ENCODE data around the gene CDT1. TPM values are rescaled to one million over a fixed set of nuclear protein-coding genes. Genes with fewer than 3 reads are reported as not detected.

Gene CDT1
- total and polyA plus RNA-seq, 4 donors = 3.6 to 13.9 (median 7.8) TPM

DNA sequence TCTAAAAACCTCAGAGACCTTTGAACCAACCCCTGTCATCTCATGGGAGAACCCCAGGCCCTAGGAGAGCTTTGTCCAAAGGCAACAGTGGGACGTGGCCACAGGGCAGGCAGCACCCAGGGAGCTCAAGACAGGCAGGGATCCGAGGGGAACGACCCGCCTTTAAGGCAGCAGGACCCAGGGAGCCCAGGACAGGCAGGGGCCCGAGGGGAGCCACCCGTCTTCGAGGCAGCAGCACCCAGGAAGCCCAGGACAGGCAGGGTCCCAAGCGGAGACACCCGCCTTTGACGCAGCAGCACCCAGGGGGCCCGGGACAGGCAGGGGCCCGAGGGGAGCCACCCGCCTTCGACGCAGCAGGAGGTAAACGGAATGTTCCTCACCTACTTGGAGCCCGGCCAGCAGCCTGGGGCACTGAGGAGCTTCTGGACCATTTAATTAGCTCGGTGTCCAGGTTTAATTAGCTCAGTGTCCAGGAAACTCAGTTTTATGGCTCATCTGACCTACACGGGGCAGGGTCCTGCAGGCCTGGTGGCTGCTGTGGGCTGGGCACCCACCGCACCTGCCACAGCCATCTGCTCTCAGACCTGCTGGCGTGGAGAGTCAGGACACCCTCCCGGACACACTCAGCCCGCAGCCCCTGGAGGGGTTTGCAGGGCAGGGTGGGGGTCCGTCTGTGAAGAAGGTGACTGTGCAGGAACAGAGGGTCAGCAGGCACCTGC, 43.0 kb upstream of the CDT1 start:
- Histone ChIP-seq H3K4me3 (ENCODE audit: low read depth, low read length) (no peak overlapping the region), H3K9me3 (ENCODE audit: control insufficient read depth, insufficient read depth, low read length) (peaks cover 3% of the 10 kb centered on the region), H3K27ac (ENCODE audit: low read depth, low read length) (no peak overlapping the region), H3K4me1 (ENCODE audit: control insufficient read depth, insufficient read depth, low read length) (peaks cover 26% of the 10 kb centered on the region), H3K27me3 (ENCODE audit: control insufficient read depth, insufficient read depth, low read length) (no peaks in the 10 kb centered on the region), H3K36me3 (ENCODE audit: control insufficient read depth, insufficient read depth, low read length) (peaks cover 5% of the 10 kb centered on the region)
- 77% methylated on average over 24 of the region's 24 CpGs for WGBS (ENCODE audit: insufficient coverage)
- DNase-seq (ENCODE audit: low read depth in 4 of 6, low spot score in 6 of 6) = peak in 1 of 6 donors; percentile 19

DNA sequence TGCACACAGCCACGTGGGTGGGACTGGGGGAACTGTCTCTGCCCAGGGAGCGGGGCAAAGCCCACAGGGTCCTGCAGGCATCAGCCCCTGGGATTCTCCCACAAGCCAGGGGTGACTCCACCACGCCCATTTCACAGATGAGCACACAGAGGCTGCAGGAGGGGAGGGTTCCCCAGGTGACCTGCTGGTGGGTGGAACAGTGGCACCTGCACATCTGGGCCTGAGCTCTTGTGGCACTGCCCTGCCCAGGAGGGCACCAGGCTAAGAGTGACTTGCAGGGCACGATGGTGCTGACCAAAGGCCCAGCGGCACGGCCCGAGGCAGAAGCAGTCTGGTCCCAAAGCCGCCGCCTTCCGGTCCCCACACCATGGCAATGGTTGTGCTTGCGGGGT, 42.5 kb upstream of the CDT1 start:
- no peak overlapping the region for H3K4me3 ChIP-seq (ENCODE audit: low read depth, low read length)
- peaks cover 3% of the 10 kb centered on the region for H3K9me3 ChIP-seq (ENCODE audit: control insufficient read depth, insufficient read depth, low read length)
- DNase-seq (ENCODE audit: low read depth in 4 of 6, low spot score in 6 of 6) = no peak
- peaks cover 26% of the 10 kb centered on the region for H3K4me1 ChIP-seq (ENCODE audit: control insufficient read depth, insufficient read depth, low read length)
- H3K36me3 ChIP-seq (ENCODE audit: control insufficient read depth, insufficient read depth, low read length) = peaks cover 2% of the 10 kb centered on the region
- H3K27ac ChIP-seq (ENCODE audit: low read depth, low read length) = no peak overlapping the region
- 91% methylated on average over 11 of the region's 11 CpGs for WGBS (ENCODE audit: insufficient coverage)
- no peaks in the 10 kb centered on the region for H3K27me3 ChIP-seq (ENCODE audit: control insufficient read depth, insufficient read depth, low read length)

DNA sequence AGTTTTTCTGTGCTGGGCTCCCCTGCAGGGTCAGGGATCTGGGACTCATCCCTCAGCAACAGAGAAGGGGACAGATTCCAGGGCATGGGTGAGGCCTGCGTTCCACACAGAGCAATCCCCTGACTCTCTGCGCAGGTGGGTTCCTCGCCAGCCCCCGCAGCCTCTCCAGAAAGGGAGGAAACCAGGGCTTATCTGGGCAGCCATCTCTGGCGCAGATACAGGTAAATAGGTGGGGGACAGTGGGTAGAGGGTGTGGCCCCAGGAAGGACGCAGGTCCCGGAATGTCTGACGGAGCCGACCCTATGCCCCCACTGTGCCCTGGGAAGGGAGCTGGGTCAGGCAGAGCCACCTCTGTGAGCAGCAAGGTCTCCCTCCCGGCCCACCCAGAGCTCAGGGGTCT, 41.8 kb upstream of the CDT1 start:
- Histone ChIP-seq H3K4me1 (ENCODE audit: control insufficient read depth, insufficient read depth, low read length) (peaks cover 26% of the 10 kb centered on the region), H3K36me3 (ENCODE audit: control insufficient read depth, insufficient read depth, low read length) (peaks cover 2% of the 10 kb centered on the region), H3K4me3 (ENCODE audit: low read depth, low read length) (no peak overlapping the region), H3K27ac (ENCODE audit: low read depth, low read length) (no peak overlapping the region), H3K27me3 (ENCODE audit: control insufficient read depth, insufficient read depth, low read length) (no peaks in the 10 kb centered on the region), H3K9me3 (ENCODE audit: control insufficient read depth, insufficient read depth, low read length) (peaks cover 3% of the 10 kb centered on the region)
- WGBS (ENCODE audit: insufficient coverage) = 85% methylated on average over 10 of the region's 10 CpGs
- no peak for DNase-seq (ENCODE audit: low read depth in 4 of 6, low spot score in 6 of 6)

DNA sequence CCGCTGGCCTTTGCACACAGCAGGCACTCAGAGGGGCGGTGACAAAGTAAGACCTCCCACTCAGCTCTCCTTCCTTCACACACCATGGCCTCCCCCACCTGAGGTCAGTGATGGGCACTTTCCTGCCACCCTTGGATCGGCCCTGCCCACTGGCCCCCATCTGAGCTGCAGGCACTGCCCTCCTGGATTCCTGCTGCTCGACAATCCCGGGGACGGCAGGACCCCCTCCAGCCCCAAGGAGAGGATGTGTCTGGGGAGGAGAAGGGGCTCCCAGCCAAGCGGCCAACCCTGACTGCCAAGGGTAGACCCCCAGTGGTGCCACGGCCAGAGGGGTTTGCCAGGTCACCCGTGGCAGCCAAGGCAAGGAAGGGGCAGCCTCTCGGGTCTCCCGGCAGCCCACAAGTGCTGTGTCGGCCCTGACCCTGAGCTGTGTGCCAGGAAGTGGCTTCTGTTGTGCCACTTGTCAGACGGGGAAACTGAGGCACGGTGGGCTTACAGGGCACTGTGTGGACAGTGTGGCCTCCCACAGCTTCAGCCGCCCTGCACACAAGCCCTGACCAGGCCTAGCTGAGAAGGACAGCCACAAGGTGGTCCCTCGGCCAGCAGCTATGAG, 41.2 kb upstream of the CDT1 start:
- Histone ChIP-seq H3K4me1 (ENCODE audit: control insufficient read depth, insufficient read depth, low read length) (peaks cover 29% of the 10 kb centered on the region), H3K27me3 (ENCODE audit: control insufficient read depth, insufficient read depth, low read length) (no peaks in the 10 kb centered on the region), H3K4me3 (ENCODE audit: low read depth, low read length) (no peak overlapping the region), H3K36me3 (ENCODE audit: control insufficient read depth, insufficient read depth, low read length) (peaks cover 2% of the 10 kb centered on the region), H3K27ac (ENCODE audit: low read depth, low read length) (no peak overlapping the region), H3K9me3 (ENCODE audit: control insufficient read depth, insufficient read depth, low read length) (peaks cover 3% of the 10 kb centered on the region)
- 65% methylated on average over 15 of the region's 16 CpGs for WGBS (ENCODE audit: insufficient coverage)
- DNase-seq (ENCODE audit: low read depth in 4 of 6, low spot score in 6 of 6) = no peak

DNA sequence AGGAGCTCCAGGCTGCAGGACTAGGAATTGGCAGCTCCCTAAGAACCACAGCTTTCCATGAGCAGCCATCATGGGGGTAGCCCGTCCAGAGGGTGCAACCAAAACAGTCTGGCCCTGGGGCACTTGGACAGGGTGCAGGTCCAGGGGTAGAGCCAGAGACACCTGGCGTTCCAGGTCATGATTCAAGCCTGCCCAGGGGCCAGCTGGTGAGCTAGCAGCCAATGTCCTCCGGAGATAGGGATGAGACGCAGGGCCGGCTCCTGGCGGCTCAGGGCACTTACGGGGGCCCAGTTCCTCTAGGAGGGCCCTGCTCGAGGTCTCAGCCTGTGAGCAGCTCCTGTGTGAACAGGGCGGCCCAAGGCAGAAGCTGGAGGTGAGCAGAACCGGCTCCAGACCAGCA, 40.6 kb upstream of the CDT1 start:
- Histone ChIP-seq H3K36me3 (ENCODE audit: control insufficient read depth, insufficient read depth, low read length) (peaks cover 2% of the 10 kb centered on the region), H3K27ac (ENCODE audit: low read depth, low read length) (no peak overlapping the region), H3K9me3 (ENCODE audit: control insufficient read depth, insufficient read depth, low read length) (peaks cover 3% of the 10 kb centered on the region), H3K4me3 (ENCODE audit: low read depth, low read length) (no peak overlapping the region), H3K27me3 (ENCODE audit: control insufficient read depth, insufficient read depth, low read length) (no peaks in the 10 kb centered on the region), H3K4me1 (ENCODE audit: control insufficient read depth, insufficient read depth, low read length) (peaks cover 35% of the 10 kb centered on the region)
- WGBS (ENCODE audit: insufficient coverage) = 77% methylated on average over 10 of the region's 10 CpGs
- DNase-seq (ENCODE audit: low read depth in 4 of 6, low spot score in 6 of 6) = no peak

DNA sequence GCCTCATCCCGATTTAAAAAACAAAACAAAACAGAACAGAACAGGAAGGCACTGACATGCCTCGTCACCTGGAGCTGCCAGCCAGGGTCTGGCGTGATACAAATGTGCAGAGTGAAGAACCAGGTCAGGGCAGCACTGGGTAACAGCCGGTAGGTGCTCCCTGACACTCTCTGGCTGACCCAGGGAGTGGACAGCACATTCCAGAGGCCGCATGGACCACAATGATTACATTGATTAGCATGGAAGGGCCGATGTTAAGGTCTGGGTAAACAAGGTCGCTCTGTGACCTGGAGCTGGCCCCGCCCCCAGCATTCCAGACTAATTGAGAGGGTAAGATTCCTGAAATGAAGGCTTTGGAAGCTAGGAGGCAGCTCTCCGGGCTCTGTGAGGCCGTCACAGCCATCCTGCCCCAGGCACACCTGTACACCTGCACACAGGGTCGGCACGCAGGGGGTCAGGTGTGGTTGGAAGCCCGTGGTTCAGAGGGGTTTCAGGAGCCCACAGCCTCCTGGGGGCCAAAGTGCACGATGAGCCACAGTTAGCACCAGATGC, 40.0 kb upstream of the CDT1 start:
- peaks cover 2% of the 10 kb centered on the region for H3K36me3 ChIP-seq (ENCODE audit: control insufficient read depth, insufficient read depth, low read length)
- H3K27me3 ChIP-seq (ENCODE audit: control insufficient read depth, insufficient read depth, low read length) = no peaks in the 10 kb centered on the region
- H3K4me1 ChIP-seq (ENCODE audit: control insufficient read depth, insufficient read depth, low read length) = peaks cover 41% of the 10 kb centered on the region
- no peak for DNase-seq (ENCODE audit: low read depth in 4 of 6, low spot score in 6 of 6)
- 40% methylated on average over 14 of the region's 14 CpGs for WGBS (ENCODE audit: insufficient coverage)
- no peak overlapping the region for H3K4me3 ChIP-seq (ENCODE audit: low read depth, low read length)
- no peak overlapping the region for H3K27ac ChIP-seq (ENCODE audit: low read depth, low read length)
- peaks cover 3% of the 10 kb centered on the region for H3K9me3 ChIP-seq (ENCODE audit: control insufficient read depth, insufficient read depth, low read length)

DNA sequence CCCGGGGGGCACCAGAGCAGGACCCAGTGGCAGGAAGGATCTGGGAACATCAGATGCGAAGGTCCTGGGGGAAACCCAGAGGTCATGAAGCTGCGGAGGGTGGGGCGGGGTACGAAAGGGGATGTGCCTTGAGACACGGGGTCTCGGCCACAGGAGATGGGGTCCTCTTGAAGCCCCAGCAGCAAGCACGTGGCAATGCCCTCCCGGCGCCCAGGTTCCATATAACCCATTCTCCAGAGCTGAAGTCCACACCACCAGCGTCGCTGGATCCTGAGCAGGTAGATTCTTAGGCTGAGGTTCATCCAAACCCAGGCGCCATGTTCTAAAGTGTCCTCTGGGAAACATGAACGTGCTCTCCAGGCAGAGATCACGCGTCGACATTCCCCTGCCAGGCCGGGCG, 39.5 kb upstream of the CDT1 start:
- Histone ChIP-seq H3K9me3 (ENCODE audit: control insufficient read depth, insufficient read depth, low read length) (peaks cover under 1% of the 10 kb centered on the region), H3K4me3 (ENCODE audit: low read depth, low read length) (no peak overlapping the region), H3K4me1 (ENCODE audit: control insufficient read depth, insufficient read depth, low read length) (peaks cover 46% of the 10 kb centered on the region), H3K27ac (ENCODE audit: low read depth, low read length) (no peak overlapping the region), H3K36me3 (ENCODE audit: control insufficient read depth, insufficient read depth, low read length) (peaks cover 2% of the 10 kb centered on the region), H3K27me3 (ENCODE audit: control insufficient read depth, insufficient read depth, low read length) (no peaks in the 10 kb centered on the region)
- no peak for DNase-seq (ENCODE audit: low read depth in 4 of 6, low spot score in 6 of 6)
- 91% methylated on average over 19 of the region's 19 CpGs for WGBS (ENCODE audit: insufficient coverage)

DNA sequence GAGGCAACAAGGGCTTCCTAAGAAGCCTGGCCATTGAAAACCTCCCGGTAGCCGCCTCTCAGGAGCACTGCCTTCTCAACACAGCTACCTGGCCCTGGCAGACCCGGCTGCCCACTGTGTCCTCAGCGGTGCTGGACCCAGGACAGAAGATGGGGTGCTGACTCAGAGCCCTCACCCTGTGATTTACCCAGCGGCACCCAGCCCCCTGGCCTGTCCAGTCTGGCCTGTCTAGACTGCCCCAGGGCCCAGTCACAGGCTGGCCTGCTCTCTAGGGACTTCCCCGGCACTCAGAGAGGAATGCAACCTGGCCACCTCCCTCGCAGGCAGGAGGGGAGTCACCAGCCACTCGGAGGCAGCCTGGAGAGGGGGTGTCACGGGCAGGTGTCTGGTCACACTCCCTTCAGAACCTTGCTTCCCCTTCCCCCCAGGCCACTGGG, 38.7 kb upstream of the CDT1 start:
- Histone ChIP-seq H3K4me1 (ENCODE audit: control insufficient read depth, insufficient read depth, low read length) (peaks cover 48% of the 10 kb centered on the region), H3K27me3 (ENCODE audit: control insufficient read depth, insufficient read depth, low read length) (peaks cover 3% of the 10 kb centered on the region), H3K27ac (ENCODE audit: low read depth, low read length) (no peak overlapping the region), H3K4me3 (ENCODE audit: low read depth, low read length) (no peak overlapping the region), H3K36me3 (ENCODE audit: control insufficient read depth, insufficient read depth, low read length) (peaks cover 2% of the 10 kb centered on the region), H3K9me3 (ENCODE audit: control insufficient read depth, insufficient read depth, low read length) (no peaks in the 10 kb centered on the region)
- DNase-seq (ENCODE audit: low read depth in 4 of 6, low spot score in 6 of 6) = no peak
- WGBS (ENCODE audit: insufficient coverage) = 71% methylated on average over 8 of the region's 9 CpGs

DNA sequence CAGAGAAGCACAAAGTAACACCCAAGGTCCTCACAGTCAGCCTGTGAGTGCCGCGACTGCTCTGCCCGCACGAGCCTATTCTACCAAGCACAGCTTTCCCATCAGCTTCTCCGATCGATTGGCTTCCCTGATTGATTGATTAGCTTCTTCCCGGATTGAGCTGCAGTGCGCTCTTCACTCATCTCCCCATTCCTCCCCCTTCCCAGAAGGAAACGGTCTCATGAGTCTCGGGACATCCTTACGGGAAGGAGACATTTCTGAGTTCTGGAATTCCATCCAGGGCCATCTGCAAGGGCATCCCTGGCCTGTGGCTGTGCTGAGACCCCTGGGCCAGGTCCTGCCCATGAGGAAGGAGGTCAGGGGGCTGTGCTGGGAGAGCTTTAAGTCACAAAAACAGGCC, 36.6 kb upstream of the CDT1 start:
- no peaks in the 10 kb centered on the region for H3K36me3 ChIP-seq (ENCODE audit: control insufficient read depth, insufficient read depth, low read length)
- no peak overlapping the region for H3K27ac ChIP-seq (ENCODE audit: low read depth, low read length)
- no peak for DNase-seq (ENCODE audit: low read depth in 4 of 6, low spot score in 6 of 6)
- peaks cover 11% of the 10 kb centered on the region for H3K27me3 ChIP-seq (ENCODE audit: control insufficient read depth, insufficient read depth, low read length)
- peaks cover 58% of the 10 kb centered on the region for H3K4me1 ChIP-seq (ENCODE audit: control insufficient read depth, insufficient read depth, low read length)
- H3K9me3 ChIP-seq (ENCODE audit: control insufficient read depth, insufficient read depth, low read length) = no peaks in the 10 kb centered on the region
- WGBS (ENCODE audit: insufficient coverage) = 77% methylated on average over 8 of the region's 11 CpGs
- H3K4me3 ChIP-seq (ENCODE audit: low read depth, low read length) = no peak overlapping the region

All from spinal cord (tissue), 10 donors.